NCI-H1092 treated with DMSO at 0.1 percent for 48 hours (cell line): ENCODE results near the gene HLF.

ENCODE experiments used
- DNase-seq: peaks from one replicate; lab custom pipeline; 2025; lab: John Stamatoyannopoulos, UW

Gene HLF

DNA sequence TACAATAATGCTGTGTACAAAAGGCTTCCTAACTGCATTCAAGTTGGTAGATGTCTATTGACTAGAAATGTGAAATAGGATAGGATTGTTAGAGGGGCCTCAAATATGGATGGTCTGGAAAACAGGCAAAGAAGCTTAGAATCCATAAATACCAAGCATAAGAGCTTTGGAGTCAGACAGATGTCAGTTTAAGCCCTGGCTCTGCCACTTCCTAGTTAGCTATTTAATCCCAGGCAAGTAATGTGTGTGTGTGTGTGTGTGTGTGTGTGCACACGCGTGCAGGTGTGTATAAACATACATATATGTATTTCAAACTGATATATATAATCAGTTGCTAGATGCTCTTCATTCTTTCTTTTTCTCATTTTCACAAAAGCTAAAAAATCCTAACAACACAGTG is 90.2 kb downstream of the HLF start:
- no peak for DNase-seq

DNA sequence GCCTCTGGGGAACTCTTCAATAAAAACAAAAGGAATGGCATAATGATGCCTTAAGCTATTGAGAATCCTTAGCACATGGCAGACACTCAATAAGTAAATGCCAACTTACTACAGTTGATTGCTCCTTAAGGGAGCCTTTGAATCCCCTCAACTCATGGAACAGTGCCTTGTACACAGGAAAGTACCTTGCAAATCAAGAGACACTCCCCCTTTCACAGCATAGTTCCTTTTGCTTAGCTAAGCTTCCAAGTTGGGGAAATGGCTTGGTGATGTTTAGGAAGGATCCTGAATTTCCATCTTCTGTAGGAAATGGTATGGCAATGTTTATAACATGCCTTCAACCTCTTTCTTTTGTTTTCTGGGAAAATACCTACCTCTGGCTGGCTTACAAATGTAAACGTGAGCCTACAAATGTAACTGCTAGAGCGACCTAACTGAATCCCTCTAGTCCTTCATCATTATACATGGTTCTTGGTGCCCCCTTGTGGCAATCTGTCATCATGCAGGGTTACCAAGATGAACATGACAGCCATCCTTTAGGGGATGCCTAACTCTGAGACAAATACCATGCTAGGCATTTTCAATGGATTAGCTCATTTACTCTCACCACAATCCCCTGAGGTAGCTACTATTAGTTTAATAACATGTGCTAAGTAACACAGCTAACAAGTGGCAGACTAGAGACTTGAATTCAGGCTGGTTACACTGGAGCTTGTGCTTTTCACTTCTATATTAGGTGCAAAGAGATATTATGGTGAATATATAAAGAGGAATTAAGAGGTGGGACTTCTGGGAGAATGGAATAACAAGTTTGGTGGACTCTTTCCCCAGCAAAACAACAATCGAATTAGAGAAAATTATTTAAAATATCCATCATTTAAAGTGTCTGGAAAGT is 91.9 kb downstream of the HLF start:
- DNase-seq: peak; percentile 72

DNA sequence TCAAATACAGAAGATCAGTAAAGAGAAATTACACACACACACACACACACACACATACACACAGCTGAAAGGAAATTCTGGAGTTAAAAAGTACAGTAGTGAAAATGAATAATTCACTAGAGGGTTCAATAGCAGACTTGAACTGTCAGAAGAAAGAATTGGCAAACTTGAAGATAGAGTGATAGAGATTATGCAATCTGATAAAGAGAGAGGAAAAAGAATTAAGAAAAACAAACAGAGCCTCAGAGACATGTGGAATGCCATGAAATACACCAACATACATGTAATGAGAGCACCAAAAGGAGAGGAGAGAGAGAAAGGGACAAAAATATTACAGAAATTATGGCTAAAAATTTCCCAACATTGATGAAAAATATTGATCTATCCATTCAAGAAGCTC is 96.2 kb downstream of the HLF start:
- no peak for DNase-seq

DNA sequence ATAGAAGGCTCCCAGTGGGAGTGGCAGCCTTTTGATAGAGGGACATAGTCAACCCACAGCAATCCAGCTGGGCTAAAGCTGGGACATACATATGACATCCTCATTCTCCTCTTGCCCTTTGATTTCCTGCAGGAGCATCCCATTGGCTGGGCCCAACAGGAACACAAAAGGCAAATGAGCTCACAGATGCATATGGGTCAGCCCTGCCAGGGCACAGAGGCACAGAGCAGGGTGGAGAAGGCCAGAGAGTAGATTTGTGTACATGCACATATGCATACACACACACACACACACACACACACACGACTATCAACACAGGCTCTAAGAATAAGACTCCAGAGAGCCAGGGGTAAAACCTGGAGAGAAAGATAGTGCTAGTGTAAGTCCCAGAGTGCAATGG is 98.3 kb downstream of the HLF start:
- DNase-seq: no peak

DNA sequence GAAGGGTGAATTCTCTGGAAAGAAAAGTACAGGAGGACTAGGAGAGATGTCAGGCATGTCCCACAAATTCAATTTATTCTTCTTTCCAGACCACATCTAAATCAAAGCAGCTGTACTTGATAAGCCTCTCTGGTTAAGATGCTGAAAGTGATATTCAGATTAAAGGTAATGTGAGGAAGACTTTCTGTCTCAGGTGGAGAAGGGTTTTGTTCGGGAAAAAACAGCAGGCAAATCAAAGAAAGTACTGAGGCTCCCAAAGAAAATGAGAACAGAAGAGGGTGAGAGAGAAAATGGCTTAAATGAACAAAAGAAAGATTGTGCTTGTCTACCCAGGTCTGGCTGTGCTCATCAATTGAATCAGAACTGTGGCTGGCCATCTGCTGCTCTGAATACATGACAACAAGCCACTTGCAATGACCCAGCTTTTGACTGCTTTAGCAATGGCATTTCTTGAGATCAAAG is 101.3 kb downstream of the HLF start:
- DNase-seq: no peak

DNA sequence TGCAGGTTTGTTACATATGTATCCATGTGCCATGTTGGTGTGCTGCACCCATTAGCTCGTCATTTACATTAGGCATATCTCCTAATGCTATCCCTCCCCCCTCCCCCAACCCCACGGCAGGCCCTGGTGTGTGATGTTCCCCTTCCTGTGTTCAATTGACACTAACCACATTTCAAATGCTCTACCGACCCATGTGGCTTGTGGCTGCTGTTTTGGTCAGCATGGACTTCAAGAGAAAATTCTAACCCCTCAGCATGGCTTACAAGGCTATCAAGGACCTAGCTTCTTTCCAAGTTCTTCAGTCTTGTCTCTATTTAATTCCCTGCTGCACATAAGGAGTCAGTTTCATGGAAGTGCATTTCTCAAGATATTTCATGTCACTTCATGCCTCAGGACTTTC is 103.9 kb downstream of the HLF start:
- no peak for DNase-seq
